HUES48 (cell line): Measurements from ENCODE around the gene XRCC5.
"Not testable (repeated sequence)": the region's sequence is repeated elsewhere in the genome, so short reads cannot be mapped to it uniquely, and the experiment has no call there.

Experiments
- H3K27ac ChIP-seq: one replicate; pipeline ENCODE4 v1.7.0; 2013; ENCODE audit warnings: low read depth, low read length, inconsistent platforms
- H3K27me3 ChIP-seq: 2 replicates; pipeline ENCODE4 v1.6.1; 2013; ENCODE audit warnings: mild to moderate bottlenecking, low read length; ENCODE audit not compliant: control insufficient read depth, insufficient read depth
- H3K36me3 ChIP-seq: 2 replicates; pipeline ENCODE4 v1.6.1; 2013; ENCODE audit warnings: low read length; ENCODE audit not compliant: control insufficient read depth, insufficient read depth
- H3K4me1 ChIP-seq: 2 replicates; pipeline ENCODE4 v1.6.1; 2013; ENCODE audit warnings: mild to moderate bottlenecking, low read length; ENCODE audit not compliant: control insufficient read depth, insufficient read depth
- H3K4me3 ChIP-seq: 2 replicates; pipeline ENCODE4 v1.5.1; 2013; ENCODE audit warnings: mild to moderate bottlenecking, low read depth, low read length
- H3K9ac ChIP-seq: 2 replicates; pipeline ENCODE4 v1.6.1; 2013; ENCODE audit warnings: mild to moderate bottlenecking, low read depth, low read length, moderate library complexity
- H3K9me3 ChIP-seq: 2 replicates; pipeline ENCODE4 v1.6.1; 2013; ENCODE audit warnings: low read length; ENCODE audit not compliant: control insufficient read depth, insufficient read depth

Gene XRCC5

DNA sequence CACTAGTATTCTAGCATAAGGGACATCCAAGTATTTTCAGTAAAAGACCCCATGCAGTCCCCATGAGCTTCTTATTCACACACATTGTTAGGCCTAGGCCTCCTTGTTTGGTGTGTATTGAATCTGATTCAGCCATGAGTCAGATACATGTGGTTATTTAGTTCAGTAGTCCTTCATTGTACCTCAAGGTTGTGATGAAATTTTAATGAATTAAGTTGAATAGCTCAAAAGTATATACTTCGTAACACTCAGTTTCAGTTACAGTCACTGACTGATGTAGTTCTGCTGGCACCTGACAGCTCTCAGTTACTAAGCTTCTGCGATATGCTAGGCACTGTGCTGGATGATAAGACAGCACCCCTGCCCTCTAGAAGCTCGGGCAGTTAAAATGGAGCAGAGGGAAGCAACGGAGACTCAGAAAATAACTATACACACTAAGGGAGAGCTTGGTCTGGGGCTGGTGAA is 86.4 kb downstream of the XRCC5 start:
- H3K36me3 ChIP-seq: peaks cover 97% of the 10 kb centered on the region
- H3K9ac ChIP-seq: no peak overlapping the region
- no peaks in the 10 kb centered on the region for H3K9me3 ChIP-seq
- peak overlapping the region; percentile 93 for H3K27ac ChIP-seq
- H3K27me3 ChIP-seq: no peaks in the 10 kb centered on the region
- no peak overlapping the region for H3K4me3 ChIP-seq
- peaks cover 20% of the 10 kb centered on the region for H3K4me1 ChIP-seq

DNA sequence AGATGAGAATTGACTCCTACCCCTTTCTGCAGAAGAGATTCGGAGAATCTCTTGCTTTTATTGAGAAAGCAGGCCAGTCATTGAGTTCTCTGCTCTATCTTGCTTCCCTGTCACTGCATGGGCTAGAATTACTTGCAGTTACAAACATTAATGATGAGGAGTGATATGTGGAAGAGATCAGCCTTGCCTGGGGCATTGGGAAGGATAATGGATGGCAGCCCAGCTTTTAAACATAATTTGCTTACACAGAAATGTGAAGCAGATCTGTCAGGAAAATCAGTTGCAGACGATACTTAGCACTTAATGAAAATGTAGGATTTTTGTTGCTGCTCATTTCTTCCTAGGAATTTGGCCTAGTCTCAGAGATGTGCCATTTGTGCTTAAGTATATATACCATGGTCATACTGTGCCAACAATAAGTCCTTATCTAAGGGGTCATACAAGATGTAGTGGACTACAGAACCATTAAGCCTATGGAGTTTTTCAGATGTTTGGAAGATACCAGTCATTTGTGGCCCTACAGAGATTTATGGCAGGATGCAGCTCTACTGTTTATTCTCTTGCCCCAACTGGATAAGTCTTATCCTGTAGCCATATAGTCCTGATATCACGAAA is 92.7 kb downstream of the XRCC5 start:
- Histone ChIP-seq H3K36me3 (peaks cover 100% of the 10 kb centered on the region), H3K9me3 (no peaks in the 10 kb centered on the region), H3K27ac (no peak overlapping the region), H3K4me1 (peaks cover 3% of the 10 kb centered on the region), H3K4me3 (no peak overlapping the region), H3K27me3 (no peaks in the 10 kb centered on the region), H3K9ac (no peak overlapping the region)

DNA sequence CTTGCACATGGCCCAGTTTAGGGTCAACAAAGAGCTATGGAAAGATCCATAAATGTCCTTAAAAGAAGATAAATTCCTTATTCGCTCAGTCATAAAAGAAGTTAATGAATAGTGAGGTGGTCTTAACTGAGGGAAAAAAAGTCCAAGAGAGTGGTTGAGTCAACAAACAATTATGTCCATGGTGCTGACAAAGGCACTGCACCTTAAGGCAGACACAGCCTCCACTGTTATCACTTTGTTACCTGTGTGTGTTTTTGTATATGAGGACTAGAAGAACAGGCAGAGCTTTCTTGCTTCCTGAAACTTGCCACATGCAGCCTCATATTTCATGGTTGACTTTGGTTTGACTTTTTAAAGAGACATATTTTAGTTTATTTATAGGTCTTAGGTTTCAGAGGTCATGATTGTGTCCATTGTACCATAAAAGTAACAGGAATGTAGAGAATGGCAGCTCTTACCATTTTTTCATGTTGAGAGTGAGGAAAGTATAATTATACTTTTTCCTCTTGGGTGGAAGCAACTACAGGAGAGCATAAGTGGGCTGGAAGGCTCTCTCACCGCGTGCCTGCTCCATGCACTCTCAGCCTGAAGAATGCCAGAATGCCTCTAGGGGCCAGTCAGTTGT is 93.6 kb downstream of the XRCC5 start:
- no peaks in the 10 kb centered on the region for H3K27me3 ChIP-seq
- no peaks in the 10 kb centered on the region for H3K4me1 ChIP-seq
- peaks cover 100% of the 10 kb centered on the region for H3K36me3 ChIP-seq
- H3K4me3 ChIP-seq: no peak overlapping the region
- H3K9ac ChIP-seq: no peak overlapping the region
- H3K9me3 ChIP-seq: no peaks in the 10 kb centered on the region
- no peak overlapping the region for H3K27ac ChIP-seq

GRCh38 chr2:216205486-216205885 is 96.3 kb downstream of the XRCC5 start:
- Histone ChIP-seq H3K36me3 (peaks cover 89% of the 10 kb centered on the region), H3K27ac (no peak overlapping the region), H3K4me3 (no peak overlapping the region)

GRCh38 chr2:216206041-216206703 is 97.0 kb downstream of the XRCC5 start:
- Histone ChIP-seq H3K9me3 (no peaks in the 10 kb centered on the region), H3K4me1 (0 out of 2 replicates have a peak, but pooled peaks cover 6% of the 10 kb centered on the region), H3K27ac (no peak overlapping the region), H3K4me3 (no peak overlapping the region), H3K27me3 (no peaks in the 10 kb centered on the region), H3K9ac (no peak overlapping the region), H3K36me3 (peaks cover 87% of the 10 kb centered on the region)

More at GRCh38 chr2:216205486-216205885, 96.3 kb downstream of the XRCC5 start:
- no peak overlapping the region for H3K9ac ChIP-seq
- H3K4me1 ChIP-seq: 0 out of 2 replicates have a peak, but pooled peaks cover 6% of the 10 kb centered on the region
- H3K9me3 ChIP-seq: no peaks in the 10 kb centered on the region
- no peaks in the 10 kb centered on the region for H3K27me3 ChIP-seq

- H3K27me3 ChIP-seq: no peaks in the 10 kb centered on the region
- H3K9ac ChIP-seq: no peak overlapping the region
- H3K27ac ChIP-seq: no peak overlapping the region
- no peak overlapping the region for H3K4me3 ChIP-seq
- 0 out of 2 replicates have a peak, but pooled peaks cover 6% of the 10 kb centered on the region for H3K4me1 ChIP-seq
- no peaks in the 10 kb centered on the region for H3K9me3 ChIP-seq
- H3K36me3 ChIP-seq: peaks cover 87% of the 10 kb centered on the region
Observed at GRCh38 chr2:216206821-216207220, 97.7 kb downstream of the XRCC5 start.

GRCh38 chr2:216208661-216209060 is 99.5 kb downstream of the XRCC5 start:
- not testable (repeated sequence) for H3K9ac ChIP-seq, H3K4me3 ChIP-seq, H3K27ac ChIP-seq, H3K9me3 ChIP-seq, H3K4me1 ChIP-seq, H3K27me3 ChIP-seq
- H3K36me3 ChIP-seq: peaks cover 69% of the 10 kb centered on the region

GRCh38 chr2:216210701-216211540 is 101.8 kb downstream of the XRCC5 start:
- H3K36me3 ChIP-seq: peaks cover 46% of the 10 kb centered on the region
- H3K4me3 ChIP-seq: no peak overlapping the region
- H3K4me1 ChIP-seq: 0 out of 2 replicates have a peak, but pooled peaks cover 6% of the 10 kb centered on the region
- H3K9me3 ChIP-seq: no peaks in the 10 kb centered on the region
- H3K27ac ChIP-seq: peak overlapping the region; percentile 23
- no peak overlapping the region for H3K9ac ChIP-seq
- no peaks in the 10 kb centered on the region for H3K27me3 ChIP-seq

GRCh38 chr2:216211614-216212145 is 102.5 kb downstream of the XRCC5 start:
- H3K4me3 ChIP-seq: no peak overlapping the region
- no peaks in the 10 kb centered on the region for H3K27me3 ChIP-seq
- H3K9me3 ChIP-seq: no peaks in the 10 kb centered on the region
- H3K9ac ChIP-seq: no peak overlapping the region
- H3K27ac ChIP-seq: peak overlapping the region; percentile 23
- peaks cover 39% of the 10 kb centered on the region for H3K36me3 ChIP-seq
- H3K4me1 ChIP-seq: 0 out of 2 replicates have a peak, but pooled peaks cover 6% of the 10 kb centered on the region

DNA sequence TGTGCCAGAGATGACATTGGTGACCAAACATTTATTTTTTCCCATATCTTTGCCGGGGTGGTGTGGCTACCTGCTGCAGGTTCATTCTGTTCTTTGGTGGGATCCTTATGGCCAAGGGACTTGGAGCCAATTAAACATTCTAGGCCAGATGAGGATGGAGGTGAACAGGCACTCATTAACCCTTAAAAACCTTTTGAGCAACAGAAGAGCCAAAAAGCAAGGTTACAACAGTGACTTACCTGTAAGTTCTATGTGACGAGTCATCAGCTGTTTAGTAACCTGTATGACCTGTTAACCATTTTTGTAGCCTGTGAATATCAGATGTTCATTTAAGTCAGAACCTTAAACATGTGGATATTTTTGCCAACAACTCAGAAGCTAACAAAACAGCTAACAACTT is 105.6 kb downstream of the XRCC5 start:
- H3K9me3 ChIP-seq: no peaks in the 10 kb centered on the region
- peaks cover 14% of the 10 kb centered on the region; the same call in 1 of the 2 replicates for H3K36me3 ChIP-seq
- no peaks in the 10 kb centered on the region for H3K4me1 ChIP-seq
- no peaks in the 10 kb centered on the region for H3K27me3 ChIP-seq
- no peak overlapping the region for H3K4me3 ChIP-seq
- no peak overlapping the region for H3K9ac ChIP-seq
- no peak overlapping the region for H3K27ac ChIP-seq
